HG03045 (cell line): Measurements from ENCODE around the gene MTFR1L.

Experiments
- ATAC-seq: cut with Tn5 transposase; IDR thresholded peaks from one replicate; pipeline ENCODE4 v1.9.1; 2021; ENCODE audit warnings: mild to moderate bottlenecking, moderate library complexity; ENCODE audit not compliant: unreplicated experiment

The MTFR1L gene

DNA sequence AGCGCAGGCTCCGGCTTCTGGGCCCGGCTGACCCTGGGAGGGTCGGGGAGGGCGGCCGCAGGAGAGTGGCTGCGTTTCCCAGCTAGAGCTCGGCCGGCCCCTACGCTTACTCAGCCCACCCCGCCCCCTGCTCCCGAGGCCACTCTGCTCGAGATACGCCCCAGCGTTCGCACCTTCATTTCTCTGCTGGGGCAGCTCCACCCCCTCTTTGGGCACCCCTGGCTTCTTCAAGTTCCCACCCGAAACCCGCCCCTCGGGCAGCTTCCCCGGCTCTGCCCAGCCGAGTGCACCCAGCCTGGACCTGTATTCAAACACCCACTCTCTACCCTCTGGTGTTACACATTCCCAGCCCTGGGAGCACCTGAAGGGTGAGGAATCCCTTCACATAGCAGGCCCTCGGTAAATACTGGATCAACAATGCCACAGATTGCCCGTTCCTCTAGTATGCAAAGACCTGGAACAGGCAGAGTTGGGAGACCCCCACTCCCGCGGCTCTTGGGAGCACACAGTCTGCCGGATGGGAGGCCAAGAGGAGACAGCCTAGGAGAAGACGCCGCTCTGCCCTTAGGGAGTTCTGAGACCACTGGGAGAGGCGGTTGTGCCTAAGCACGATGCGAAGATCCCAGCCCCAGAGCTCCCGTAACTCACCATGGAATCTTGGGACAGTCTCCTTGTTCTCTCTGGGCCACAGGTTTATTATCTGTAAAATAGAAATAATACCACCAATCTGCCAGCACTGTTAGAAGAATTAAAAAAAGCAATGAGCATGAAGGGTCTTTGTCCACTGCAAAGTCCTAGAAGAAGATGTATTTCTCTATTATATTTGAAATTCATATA, 56.3 kb downstream of the MTFR1L start:
- ATAC-seq, result no peak

DNA sequence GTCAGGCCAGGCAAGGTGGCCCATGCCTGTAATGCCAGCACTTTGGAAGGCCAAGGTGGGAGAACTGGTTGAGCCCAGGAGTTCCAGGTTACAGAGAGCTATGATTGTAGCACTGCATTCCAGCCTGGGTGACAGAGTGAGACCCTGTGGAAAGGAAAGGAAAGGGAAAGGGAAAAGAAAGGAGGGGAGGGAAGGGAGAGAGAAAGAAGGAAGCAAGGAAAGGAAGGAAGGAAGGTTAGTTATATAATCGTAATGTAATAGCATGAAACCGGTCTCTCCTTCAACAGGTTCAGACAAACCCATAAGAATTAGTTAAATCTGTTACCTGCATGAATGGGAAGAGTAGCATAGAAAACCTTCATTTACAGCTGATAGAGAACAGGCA, 56.9 kb downstream of the MTFR1L start:
- no peak for ATAC-seq

DNA sequence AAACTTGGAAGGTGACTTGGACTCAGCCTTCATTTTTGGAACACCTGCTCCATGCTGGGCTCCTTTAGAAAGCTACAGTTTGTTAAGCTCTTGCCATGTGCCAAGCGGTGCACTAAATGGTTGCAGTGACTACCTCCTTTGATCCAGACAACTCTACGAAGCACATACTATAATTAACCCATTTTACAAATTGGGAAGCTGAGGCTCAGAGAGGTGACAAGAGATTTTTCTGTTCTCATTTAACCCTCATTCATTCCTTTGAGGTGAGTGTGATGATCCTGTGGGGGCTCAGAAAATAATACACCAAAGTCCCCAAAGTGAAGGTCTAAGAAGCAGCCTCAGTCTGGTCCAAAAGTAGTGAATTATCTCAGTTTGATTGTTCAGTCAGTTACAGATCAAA, 57.4 kb downstream of the MTFR1L start:
- ATAC-seq, result no peak

DNA sequence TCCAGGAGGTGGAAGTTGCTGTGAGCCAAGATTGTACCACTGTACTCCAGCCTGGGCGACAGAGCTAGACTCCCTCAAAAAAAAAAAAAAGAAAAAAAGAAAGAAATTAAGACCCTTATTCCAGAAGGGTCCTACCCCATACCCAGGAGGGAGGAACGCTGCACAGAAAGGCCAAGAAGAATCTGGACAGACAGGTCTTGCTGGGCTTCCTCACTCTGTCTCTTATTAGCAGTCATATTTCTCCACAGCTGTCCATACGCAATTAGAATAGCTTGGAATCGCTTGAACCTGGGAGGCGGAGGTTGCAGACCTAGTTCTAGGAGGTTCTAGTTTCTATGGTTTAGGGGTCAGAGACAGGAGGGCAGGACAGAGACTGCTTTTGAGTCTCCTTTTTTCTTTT, 58.9 kb downstream of the MTFR1L start:
- ATAC-seq, result no peak

DNA sequence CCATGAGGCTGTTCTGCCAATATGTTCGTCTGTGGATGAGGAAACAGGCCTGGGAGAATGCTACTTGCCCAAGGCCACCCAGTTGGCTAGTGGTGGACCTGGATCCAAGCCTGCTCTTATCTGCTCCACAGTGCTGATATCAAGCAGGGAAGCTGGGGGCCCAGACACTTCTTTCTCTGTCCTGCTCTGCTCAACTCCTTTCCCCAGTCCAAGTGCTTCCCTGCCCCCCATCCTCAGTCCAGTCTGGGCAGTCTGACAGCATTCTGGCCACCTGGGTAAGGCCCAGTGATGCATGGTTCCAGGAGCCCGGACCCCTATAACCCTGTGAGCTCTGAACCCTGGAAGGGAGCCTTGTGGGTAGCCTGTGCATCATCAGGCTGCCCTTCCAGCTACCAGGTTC, 59.9 kb downstream of the MTFR1L start:
- ATAC-seq, result no peak

DNA sequence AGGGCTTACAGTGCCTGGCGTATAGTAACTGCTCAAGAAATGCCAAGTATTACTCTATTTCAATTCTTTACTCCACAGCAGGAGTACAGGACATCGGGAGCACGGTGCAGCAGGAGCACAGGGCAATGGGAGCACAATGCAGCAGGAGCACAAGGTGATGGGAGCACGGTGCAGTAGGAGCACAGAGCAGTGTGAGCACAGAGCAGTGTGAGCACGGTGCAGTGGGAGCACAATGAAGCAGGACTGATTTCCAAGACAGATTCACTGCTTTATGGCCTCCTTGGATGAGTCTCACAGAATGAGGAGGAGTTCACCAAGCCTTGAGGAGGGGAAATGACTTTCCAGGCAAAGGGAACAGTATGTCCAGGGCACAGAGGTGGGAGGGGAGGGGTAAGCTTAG, 60.8 kb downstream of the MTFR1L start:
- ATAC-seq, result no peak

DNA sequence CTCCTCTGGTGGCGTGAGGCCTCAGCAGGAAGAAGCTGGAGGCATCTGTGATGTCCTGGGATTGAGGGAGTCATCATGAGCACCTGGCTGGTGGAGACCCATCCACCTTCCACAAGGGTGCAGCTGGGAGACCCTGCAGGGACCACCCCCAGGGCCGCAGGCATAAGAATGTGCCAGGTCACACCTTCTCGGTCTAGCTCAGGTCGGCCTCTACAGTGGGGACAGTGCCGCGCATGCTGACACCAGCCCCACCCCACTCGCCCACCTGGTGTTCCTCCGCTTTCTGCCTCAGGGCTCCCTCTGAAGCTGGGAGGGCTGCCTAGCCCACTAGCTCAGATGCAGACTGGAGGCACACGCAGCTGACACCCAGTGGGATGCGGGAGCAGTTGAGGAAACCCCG, 61.5 kb downstream of the MTFR1L start:
- no peak for ATAC-seq
